Stimulated activated CD4-positive, alpha-beta T cell treated with anti-CD3 and anti-CD28 coated beads, TNF-alpha, amount 100 ng/mL, for 48 hours (primary cell): ENCODE data around the gene CGREF1.
A peak's percentile ranks its signal among the peaks of the same experiment; 100 is the strongest.
"Not testable (repeated sequence)": the region's sequence is repeated elsewhere in the genome, so short reads cannot be mapped to it uniquely, and the experiment has no call there.

Source experiments
- DNase-seq, 3 donors: peaks; one replicate each; pipeline ENCODE4 v3.0.0-alpha.2; 2020; ENCODE audit warnings: low read depth in 3 of 3

Gene CGREF1

GRCh38 chr2:27137322-27137935, 18.5 kb upstream of the CGREF1 start:
- DNase-seq = no peak

DNA sequence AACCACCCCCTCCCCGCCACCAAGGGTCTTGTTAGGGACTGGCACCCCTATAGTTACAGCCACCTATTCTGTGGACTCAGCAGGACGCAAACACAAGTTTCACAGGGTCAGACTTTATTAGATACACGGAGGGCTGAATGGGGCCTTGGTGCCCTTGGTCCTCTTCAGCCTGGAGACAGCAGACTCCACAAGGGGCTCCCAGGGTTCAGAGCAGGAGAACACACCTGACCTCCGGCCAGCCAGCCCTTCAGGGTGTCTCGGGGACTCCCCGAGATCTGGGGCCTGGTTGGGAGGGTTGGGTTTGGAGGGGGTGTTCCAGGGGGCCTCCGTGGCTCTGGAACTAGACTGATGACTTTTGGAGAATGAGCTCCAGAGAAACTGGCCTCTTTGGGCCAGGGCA, 17.8 kb upstream of the CGREF1 start:
- DNase-seq = no peak

- DNase-seq = no peak
Observed at GRCh38 chr2:27135478-27135955, 16.6 kb upstream of the CGREF1 start.

DNA sequence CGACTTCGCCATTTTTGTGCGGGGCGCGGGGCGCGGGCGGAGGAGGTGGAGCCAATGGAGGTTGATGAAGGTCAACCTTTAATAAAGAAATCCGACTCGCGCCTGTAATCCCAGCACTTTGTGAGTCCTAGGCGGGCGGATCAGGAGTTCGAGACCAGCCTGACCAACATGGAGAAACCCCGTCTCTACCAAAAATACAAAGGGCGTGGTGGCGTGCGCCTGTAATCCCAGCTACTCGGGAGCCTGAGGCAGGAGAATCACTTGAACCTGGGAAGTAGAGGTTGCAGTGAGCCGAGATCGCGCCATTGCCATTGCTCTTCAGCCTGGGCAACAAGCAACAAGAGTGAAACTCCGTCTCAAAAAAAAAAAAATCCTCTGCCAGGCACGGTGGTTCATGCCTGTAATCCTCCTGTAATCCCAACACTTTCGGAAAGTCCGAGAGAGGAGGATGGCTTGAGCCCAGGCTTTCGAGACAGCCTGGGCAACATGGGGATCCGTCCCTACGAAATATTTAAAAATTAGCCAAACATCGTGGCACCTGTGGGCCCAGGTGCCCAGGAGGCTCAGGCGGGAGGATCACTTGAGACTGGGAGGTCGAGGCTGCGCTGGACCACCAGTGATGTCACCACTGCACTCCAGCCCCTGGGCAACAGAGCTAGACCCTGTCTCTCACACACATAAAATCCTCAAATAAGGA, 16.0 kb upstream of the CGREF1 start:
- no peak for DNase-seq

GRCh38 chr2:27133905-27134780, 15.2 kb upstream of the CGREF1 start, which contains the start of gene PREB:
Gene PREB, minus strand, starts transcription at chr2:27134636. Its CDS starts 215 bp downstream, at chr2:27134421.
- peak; percentile 96 to 99 (median 97) for DNase-seq

DNA sequence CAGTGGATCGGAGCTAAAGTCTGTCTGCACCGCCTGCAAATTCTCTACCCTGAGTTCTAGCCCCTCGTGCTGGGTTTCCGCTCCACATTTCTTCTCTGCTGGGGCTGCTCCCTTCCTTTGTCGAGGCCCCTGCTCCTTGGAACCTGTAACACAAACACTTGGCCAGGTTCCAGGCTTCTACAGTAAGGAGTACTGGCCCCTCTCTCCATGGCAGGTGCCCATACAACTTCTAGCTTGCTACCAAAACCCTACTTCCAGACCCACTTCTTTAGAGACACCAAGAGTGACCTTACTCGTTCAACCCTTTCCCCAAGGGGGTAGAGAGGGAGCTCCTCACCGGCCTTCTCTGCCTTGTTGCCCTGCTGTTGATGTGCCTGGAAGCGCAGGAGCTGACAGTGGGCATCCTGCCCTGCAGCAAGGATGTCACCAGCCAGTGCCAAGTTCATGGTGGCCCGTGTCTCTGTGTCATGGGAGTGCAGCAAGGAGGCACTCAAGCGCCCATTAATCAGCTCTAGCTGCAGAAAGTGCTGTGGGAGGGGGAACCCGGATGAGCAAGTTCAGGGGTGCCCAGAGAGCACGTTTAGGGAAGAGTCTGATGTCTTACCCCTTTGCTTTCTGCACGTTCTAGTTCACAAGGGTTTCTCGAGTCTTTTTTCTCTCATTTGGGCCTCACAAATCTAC, 14.4 kb upstream of the CGREF1 start:
- DNase-seq = peak in 1 of 3 donors; percentile 28

- no peak for DNase-seq
Observed at GRCh38 chr2:27131429-27131828, 12.5 kb upstream of the CGREF1 start.

- no peak for DNase-seq
Observed at GRCh38 chr2:27130396-27130795, 11.5 kb upstream of the CGREF1 start.

DNA sequence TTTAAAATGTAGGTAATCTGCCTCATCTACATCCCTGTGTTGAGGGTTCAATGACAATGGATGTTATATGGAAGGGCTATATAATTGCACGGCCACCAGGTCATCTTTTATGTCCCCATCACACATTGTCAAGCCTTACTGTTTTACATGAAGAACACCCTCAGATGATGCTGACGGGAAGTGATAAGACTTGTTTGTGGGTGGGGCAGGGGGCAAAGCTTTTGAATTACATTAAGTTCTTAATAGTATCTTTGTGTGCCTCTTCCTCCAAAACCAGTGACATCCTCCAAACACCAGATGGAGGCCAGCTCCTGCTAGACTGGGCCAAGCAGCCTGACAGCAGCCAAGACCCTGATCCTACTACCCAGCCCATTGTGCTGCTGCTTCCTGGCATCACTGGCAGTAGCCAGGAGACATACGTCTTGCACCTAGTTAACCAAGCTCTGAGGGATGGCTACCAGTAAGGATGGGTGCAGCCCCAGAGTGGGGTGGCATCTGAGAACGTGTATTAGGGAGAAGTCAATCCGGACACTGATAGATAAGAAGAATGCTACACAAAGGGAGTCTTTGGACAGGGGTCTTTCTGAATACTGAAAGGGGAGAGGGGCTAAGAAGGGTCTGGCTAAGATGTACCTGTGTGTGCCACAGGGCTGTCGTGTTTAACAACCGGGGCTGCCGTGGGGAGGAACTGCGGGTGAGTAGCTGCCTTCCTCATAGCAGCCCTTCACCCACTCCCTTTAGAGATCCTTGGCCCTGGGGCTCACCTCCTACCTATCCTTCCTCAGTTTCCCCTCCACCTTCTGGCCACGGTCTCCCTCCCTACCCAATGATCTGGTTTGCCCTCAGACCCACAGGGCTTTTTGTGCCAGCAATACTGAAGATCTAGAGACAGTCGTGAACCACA, 10.0 kb upstream of the CGREF1 start:
- DNase-seq = no peak

GRCh38 chr2:27127883-27128667, 9.1 kb upstream of the CGREF1 start:
- no peak for DNase-seq

DNA sequence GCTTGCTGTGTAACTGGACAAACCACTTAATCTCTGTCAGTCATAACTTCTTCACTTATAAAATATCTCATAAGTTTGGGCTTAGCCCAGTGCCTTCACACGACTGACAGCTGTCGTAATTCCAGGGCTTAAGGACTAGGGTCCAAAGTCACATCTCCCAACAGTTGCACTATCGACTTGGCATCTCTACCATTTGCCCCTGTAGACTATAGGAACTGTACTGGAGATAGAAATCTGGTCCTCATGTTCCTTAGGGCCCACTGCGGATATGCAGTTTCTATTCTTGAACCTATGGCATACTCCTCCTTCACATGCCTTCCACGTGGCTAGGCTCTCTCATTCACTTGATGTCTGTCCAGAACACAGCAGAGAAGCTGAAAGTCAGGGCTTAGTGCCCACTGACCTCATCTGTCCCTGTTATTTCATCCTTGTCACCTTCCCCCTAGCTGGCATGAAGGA, 7.4 kb upstream of the CGREF1 start:
- no peak for DNase-seq

DNA sequence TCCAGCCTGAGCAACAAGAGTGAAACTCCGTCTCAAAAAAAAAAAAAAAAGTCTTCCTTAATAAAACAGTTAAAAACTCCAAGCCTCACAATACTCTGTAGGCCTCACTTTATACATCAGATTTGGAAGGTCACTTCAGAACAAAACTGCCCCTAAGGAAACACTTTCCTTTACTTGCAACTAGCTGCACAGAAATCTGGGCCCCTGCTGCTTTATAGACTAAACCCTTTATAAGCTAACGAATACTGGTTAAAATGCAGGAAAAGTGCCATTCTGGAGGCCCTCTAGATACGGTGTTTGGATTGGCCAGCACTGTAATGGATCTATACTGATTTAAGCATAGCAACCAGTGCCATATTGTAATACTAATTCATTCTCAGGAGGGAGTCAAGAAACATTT, 6.2 kb upstream of the CGREF1 start:
- no peak for DNase-seq

DNA sequence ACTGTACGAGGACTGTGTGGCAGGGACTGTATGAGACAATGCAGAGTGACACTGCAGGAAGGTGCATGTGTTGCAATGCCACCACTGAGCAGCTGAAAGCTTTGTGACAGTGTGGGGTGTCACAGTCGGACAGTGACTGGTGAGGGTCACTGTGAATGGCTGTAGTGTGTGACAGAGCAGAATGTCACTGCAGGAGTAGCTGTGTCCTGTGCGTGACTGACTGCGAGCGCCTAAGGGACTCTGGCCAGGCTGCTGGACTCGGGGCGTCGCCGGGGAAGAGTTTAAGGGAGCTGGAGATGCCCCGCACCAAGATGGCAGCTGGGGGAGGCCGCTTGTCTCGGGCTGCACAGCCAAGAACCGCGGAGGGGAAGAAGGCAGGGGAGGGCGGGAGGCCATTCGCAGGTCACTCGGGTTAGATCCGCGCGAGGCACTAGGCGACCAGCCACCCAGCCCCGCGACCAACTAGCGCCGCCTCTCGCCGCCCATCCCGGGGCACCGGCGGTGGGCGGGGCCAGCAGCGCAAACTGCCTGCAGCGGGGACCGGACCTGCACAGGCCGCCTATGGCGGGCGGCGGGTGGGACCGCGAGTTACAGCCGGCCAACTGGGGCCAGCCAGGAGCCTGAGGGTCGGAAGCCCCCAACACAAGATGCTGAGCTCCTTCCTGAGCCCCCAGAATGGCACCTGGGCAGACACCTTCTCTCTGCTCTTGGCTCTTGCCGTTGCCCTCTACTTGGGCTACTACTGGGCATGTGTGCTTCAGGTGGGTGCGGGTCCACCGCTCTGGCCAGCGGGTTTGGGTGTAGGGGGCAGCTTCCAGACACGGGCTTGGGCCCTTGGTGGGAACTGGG, 4.6 kb upstream of the CGREF1 start, which contains the start of gene ABHD1:
Gene ABHD1, plus strand, starts transcription at position 514 of the 849 bp plus-strand sequence. Its CDS starts 134 bp downstream, at position 648.
- peak in 1 of 3 donors; percentile 40 for DNase-seq

- no peak for DNase-seq
Observed at GRCh38 chr2:27122791-27123190, 3.9 kb upstream of the CGREF1 start.

- no peak for DNase-seq
Observed at GRCh38 chr2:27121906-27122305, 3.0 kb upstream of the CGREF1 start.

- DNase-seq = not testable (repeated sequence)
Observed at GRCh38 chr2:27119330-27119670, 372 bp upstream of the CGREF1 start.

DNA sequence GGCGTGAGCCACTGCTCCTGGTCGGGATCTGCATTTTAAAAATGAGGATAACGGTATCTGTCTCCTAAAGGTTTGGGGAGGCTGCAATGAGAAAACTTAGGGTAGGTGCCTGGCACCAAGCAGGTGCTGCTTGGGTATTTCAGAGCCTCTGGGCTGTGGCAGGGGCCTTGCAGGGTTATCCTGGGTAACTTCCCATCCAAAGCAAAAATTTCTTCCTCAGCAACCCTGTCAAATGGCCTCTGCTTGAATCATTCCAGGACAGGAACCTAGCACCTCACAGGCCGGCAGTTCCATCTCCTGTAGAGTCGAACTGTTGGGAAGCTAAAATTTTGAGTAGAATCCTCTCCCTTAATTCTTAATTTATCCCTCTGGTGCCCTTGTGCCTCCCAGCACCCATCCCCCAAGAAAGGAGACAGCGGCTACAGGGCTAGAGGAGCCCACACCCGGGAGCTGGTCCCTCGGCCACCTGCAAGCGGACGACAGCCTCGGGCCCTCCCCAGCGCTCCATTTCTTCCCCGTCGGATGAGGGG, 868 bp downstream of the CGREF1 start:
- DNase-seq = no peak

DNA sequence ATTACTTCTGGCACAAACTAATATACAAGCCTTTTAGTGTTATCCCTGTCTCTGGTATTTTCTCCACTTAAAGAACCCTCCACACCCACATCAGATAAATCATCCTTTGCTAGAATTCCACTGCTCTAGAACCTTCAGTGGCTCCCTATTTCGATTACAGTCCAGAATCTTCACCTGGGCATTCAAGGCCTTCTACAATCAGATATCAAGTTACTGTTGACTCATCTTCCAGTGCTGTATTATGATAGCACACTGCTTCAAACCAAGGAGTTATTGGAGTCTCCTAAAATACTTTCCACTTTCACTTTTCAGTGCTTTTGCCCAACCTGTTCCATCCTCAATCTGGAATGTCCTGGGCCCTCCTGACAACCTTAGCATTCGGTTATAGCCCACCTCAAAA, 3.4 kb downstream of the CGREF1 start:
- no peak for DNase-seq
